Stimulated activated CD8-positive, alpha-beta memory T cell treated with anti-CD3 and anti-CD28 coated beads, Interleukin-12 subunit alpha, Interleukin-12 subunit beta, amount 100 ng/mL, for 24 hours (primary cell): Measurements from ENCODE around the gene HMGA1.
"Not testable (repeated sequence)": the region's sequence is repeated elsewhere in the genome, so short reads cannot be mapped to it uniquely, and the experiment has no call there.

ENCODE experiments used
- DNase-seq: peaks from one replicate; pipeline ENCODE4 v3.0.0-alpha.2; 2020; ENCODE audit errors: extremely low read depth

Gene HMGA1

DNA sequence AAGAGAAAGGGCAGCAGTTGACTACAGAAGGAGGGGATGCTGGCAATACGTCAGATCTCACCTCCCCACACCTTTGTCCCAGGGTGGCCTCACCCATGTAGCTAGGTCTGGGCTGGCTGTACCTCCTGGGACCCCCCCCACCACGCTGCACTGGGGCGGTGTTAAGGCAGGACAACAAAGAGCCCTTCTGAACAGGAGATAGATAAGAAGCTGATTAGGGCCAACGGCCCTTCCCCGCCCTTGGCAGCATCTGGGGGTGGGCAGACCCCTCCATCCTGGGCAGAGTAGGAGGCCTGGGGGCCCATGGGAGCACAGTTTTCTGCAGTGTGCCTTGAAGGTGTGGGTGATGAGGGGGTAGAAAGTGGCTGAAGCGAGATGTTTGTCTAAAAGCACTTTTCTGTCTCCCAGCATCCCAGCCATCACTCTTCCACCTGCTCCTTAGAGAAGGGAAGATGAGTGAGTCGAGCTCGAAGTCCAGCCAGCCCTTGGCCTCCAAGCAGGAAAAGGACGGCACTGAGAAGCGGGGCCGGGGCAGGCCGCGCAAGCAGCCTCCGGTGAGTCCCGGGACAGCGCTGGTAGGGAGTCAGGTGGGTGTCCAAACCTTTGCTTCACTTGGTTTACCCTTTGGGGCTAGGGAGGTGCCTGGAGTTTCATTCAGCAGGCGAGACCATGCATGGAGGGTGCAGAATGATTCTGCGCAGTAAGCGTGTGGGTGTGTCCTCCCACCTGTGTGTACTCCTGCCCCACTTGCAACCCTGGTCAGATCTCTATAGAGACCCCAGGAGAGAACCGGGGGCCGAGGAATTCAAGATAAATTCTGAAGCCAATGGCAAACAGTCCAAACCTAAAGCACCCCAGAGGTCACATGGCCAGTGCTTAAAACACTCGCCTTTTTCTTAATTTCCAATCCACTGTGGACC lies 3.9 kb downstream of the HMGA1 start:
- DNase-seq: no peak

DNA sequence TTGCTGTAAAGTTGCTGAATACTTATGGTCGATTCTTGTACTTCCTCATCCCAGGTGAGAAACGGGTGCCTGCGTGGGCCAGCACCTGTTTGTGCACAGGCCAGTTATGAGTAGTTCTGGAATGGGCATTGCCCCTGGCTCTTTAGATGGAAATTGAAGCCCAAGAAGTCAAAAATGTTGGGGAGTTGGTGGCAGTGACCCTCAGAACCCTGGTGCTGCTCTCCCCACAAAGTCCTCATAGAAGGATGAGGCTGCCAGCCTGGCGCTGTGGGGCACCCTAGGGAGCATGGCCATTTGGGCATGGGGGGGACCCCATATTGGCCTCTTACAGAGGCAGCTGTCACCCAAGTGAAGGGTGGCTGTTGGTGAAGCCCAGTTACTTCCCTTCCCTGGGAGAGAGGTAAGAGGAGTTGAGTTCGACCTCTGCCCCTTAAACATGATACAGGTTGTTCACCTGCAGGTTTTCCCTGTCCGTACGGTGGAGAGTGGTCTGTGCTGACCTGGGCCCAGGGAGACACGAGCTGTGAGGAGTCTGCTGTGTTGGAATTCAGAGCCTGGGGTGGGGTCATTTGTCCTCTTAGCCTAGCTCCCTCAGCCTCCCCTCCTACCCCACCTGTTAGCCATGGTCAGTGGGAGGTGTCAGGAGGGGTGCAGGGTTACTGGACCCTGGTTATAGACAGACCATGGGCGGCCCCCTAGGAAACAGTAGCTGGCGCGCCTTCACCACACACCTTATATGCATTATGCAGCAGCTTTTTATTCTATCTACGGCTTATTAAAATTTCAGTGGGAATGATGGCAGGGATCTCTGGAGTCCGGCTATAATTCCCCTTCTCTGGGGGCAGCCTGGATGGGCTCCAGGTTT lies 4.9 kb downstream of the HMGA1 start:
- no peak for DNase-seq

DNA sequence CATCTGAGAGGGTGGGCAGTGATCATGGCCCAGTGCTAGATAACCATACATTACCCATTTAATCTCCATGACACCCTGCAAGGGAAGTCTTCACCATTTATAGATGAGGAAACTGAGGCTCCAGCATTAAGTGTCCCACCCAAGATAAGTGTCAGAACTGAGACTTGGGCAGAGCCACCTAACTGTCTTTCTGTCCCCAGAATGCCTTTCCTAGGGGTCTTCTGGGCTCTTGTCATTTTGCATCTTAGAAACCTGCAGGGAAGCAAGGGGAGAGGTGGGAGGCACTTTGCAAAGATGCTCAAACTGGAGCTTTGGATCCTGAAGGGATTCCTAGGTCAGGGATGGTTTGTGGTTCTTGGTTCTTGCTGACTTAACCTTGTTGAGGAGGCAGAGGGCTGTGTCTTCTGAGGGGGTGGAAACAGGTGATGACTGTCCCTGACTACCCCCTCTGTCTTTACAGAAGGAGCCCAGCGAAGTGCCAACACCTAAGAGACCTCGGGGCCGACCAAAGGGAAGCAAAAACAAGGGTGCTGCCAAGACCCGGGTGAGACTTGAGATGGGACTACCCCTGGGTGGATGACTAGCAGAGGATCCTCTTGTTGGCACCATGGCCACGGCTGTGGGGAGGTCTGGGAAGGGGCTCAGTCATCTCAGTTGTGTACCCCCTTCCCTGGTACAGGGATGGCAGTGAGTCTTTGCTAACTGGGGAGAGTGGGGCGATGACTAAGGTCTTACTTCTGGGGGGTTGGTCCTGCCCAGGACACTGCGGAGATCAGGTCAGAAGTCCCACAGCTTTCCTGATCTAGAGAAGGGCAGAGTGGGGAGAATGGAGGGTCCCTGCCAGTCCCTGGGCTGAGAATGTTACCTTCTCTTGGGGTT lies 5.8 kb downstream of the HMGA1 start:
- no peak for DNase-seq

DNA sequence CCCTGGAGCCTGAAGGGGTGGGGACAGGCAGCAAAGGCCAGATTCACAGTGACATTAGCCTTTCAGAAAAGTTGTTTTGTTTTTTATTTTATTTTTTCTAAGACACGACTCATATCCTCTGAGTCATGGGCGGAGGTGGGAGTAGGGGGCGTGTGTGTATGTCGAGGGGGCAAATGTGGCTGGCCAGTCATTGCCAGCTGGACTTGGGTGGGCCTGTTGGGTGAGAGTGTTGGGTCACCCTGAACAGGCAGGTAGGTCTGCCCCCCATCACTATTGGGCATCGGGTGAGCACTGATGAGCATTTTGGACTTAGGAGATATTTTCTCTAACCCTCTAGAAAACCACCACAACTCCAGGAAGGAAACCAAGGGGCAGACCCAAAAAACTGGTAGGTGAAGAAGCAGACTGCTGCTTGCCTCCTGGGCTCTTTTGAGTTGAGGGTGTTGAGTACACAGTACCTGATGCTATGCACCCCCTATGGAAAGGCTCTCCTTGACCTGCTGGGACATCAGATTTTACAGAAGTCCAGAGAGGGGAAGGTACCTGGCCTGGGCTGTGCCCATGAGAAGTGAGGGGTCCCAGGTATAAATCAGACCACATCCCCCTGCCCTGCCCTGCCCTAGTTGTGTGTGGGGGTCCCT lies 6.6 kb downstream of the HMGA1 start:
- no peak for DNase-seq

DNA sequence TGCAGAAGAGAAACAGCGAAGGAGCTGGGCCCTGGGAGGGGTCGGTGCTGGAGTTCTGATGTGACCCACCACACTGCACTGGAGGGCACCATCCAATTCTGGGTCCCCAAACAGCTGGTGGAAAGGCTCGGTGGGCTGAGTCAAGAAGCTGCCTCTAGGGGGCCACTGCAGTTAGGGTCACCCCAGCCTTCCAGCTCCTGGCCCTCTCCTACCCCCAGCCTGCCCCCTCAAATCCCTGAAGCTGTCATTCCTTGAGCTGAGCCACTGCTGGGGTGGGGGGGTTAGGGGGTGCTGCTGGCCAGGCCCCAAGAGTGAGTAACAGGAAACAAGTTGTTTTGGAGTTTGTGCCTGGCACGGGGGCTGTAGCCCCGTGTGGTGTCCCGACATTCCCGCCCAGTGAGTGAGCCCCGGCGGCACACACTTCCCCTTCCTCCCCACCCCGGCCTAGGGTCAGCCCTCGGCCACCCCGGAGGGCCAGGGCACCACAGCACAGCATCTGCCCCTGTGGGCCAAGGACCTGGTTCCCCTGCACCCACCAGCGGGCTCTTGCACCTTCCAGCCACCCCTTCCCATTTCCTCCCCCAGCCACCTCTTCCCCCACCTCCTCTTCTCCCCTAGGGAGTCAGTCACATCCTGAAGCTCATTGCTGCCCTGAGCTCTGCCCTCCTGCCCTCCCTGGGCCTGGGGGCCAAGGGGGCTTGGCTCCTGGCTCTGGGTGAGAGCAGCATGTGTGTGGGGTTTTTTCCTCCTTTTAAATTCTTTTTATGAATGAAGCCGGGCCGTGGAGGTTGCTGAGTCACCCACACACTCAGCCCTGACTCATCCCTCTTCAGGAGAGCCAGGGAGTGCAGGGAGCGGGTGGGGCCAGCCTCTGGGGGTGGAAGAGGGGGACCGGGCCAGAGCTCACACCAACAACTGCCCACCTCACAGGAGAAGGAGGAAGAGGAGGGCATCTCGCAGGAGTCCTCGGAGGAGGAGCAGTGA lies 7.5 kb downstream of the HMGA1 start:
- DNase-seq: no peak

DNA sequence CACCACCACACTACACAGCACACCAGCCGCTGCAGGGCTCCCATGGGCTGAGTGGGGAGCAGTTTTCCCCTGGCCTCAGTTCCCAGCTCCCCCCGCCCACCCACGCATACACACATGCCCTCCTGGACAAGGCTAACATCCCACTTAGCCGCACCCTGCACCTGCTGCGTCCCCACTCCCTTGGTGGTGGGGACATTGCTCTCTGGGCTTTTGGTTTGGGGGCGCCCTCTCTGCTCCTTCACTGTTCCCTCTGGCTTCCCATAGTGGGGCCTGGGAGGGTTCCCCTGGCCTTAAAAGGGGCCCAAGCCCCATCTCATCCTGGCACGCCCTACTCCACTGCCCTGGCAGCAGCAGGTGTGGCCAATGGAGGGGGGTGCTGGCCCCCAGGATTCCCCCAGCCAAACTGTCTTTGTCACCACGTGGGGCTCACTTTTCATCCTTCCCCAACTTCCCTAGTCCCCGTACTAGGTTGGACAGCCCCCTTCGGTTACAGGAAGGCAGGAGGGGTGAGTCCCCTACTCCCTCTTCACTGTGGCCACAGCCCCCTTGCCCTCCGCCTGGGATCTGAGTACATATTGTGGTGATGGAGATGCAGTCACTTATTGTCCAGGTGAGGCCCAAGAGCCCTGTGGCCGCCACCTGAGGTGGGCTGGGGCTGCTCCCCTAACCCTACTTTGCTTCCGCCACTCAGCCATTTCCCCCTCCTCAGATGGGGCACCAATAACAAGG lies 8.5 kb downstream of the HMGA1 start:
- DNase-seq: not testable (repeated sequence)

DNA sequence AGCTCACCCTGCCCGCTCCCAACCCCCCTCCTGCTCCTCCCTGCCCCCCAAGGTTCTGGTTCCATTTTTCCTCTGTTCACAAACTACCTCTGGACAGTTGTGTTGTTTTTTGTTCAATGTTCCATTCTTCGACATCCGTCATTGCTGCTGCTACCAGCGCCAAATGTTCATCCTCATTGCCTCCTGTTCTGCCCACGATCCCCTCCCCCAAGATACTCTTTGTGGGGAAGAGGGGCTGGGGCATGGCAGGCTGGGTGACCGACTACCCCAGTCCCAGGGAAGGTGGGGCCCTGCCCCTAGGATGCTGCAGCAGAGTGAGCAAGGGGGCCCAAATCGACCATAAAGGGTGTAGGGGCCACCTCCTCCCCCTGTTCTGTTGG lies 9.1 kb downstream of the HMGA1 start:
- DNase-seq: not testable (repeated sequence)

DNA sequence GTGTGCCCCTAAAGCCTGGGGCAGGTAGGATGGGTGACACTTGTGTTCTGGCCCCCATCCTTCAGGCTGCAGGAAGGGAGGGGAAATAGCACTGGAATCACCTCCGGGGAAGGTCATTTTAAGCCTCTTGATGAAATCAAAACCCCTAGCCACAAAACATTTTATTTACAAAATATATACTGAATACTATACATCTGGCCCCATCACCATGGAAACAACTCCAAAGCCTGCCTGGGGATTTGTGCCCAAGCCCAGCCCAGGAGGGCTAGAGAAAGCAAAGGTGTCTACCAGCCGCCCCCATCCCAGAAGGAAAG lies 9.5 kb downstream of the HMGA1 start:
- no peak for DNase-seq

DNA sequence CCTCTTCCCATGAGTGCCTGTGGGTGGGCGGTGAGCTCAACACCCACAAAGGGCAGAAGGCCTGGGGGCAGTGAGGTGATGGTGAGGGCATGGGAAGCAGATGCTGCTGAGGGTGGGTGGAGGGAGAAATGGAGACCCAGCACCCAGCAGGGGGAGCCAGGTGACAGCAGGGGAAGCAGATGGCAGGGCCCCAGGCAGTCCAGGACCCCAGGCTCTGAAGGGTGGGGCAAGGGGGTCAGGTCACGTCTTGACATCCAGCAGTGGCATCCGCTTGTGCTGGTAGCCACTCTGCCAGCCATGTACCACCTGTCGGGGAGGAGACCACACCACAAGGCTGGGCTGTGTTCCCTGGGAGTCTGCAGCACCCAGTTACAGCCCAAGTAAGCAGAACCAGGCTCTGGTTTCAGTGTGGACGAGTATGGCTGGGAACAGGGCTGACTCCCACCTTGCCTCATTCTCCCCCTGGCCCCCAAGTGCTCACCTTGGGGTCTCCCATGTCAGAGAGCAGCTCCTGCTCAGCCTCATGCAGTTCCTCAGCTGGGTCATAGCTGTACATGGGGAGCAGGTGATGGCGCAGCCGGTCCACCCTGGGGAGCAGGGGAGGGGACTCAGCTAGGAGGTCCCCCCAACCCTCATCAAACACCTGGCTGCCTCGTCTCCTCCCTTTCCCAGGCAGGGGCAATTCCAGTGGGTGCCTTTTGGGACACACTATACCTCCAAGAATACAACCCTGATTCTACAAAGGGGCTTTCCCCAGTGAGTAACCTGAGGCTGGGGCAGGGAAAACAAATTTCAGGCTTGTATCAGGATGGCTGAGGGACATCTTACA lies 10.1 kb downstream of the HMGA1 start:
- DNase-seq: no peak

DNA sequence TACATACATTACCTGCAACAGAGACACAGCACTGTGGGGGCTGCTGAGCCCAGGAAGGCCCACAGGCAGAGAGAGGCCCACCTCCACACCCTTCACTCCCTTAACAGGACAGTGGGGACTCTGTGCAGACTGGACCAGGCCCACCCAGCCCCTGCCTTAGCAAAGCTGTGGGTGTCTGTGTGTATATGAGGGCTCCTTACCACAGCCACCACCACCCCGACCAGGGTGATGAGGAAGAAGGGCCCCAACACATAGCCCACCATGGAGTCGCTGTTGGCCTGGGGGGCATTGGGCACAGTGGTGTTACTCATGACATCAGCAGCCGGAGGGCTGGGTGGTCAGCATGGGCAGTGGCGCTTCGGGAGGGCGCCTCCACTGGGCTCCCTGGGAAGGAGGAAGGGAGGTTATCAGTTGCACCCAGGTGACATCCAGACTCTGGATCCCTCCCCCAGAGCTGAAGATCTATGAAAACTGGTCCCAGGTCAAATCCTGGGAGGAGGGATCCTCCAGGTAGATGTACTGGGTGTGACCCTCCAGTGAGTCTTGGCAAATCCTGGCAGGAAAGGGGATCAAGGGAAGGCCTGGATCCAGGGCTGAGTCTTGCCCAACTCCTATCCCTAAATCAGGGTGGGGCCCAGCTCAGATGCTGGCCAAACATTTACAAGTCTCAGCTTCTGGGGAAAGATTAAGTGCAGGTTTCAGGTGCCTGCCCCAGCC lies 11.0 kb downstream of the HMGA1 start:
- no peak for DNase-seq

DNA sequence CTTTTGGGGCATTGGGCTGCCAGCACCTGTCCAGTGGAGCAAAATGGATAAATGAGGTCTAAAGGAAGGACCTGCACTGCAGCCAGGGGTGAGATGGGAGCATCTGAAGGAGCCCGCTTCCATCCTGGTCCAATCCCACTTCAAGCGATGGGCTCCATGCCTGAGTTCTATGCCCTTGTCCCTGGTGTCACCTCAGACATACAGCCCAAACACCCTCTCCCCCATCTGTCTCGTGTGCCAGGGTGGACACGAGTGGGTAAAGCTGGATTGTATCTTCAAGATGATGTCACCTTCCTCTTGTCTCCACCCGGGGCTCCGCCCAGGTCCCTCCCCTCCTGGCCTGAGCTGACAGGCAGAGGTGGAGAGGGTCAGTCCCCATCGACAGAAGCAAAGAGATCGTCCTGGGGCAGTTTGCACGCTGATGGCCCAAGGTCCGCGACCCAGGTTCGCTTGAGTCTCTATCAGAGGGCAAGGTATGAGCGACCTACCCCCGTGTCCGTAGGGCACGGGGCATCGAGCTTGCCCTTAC lies 11.6 kb downstream of the HMGA1 start:
- no peak for DNase-seq

DNA sequence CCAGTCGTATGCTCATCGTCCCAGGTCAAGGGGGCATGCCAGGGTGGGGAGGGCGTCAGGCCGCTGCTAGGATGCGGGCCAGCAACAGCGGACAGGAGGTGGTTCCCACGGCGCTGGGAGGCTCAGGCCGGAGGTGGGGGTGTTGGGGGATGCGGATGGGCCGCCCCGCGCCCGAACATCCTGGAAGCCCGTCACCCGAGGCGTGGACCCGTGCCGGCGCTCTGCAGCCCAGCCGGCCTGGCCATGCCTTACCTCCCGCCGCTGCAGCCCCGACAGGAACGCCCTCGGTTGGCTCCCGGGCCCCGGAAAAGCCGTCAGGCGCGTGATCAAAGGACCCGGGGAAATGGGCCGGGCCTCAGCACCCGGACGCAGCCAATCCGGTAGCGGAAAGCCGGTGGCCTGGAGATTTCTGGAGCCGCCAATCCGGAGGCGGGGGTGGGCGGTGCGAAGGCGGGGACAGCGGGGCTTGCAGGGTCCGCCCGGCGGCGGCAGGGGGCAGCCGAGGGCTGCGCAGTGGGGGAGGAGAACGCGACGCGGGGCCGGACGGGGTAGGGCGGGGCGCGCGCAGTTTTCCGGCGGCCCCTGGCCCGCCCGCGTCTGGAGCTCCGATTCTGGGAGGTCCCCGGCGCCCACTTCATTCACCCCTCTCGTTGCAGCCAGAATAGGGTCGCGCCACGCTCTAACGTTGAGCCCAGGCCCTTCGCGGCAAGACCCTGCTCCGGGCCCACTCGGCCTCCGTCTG lies 12.2 kb downstream of the HMGA1 start, which contains the start of gene SMIM29:
Gene SMIM29 (minus strand): TSS at position 280 of the 742 bp plus-strand sequence. CDS start 1,215 bp downstream, outside the sequence.
- peak; percentile 94 for DNase-seq

DNA sequence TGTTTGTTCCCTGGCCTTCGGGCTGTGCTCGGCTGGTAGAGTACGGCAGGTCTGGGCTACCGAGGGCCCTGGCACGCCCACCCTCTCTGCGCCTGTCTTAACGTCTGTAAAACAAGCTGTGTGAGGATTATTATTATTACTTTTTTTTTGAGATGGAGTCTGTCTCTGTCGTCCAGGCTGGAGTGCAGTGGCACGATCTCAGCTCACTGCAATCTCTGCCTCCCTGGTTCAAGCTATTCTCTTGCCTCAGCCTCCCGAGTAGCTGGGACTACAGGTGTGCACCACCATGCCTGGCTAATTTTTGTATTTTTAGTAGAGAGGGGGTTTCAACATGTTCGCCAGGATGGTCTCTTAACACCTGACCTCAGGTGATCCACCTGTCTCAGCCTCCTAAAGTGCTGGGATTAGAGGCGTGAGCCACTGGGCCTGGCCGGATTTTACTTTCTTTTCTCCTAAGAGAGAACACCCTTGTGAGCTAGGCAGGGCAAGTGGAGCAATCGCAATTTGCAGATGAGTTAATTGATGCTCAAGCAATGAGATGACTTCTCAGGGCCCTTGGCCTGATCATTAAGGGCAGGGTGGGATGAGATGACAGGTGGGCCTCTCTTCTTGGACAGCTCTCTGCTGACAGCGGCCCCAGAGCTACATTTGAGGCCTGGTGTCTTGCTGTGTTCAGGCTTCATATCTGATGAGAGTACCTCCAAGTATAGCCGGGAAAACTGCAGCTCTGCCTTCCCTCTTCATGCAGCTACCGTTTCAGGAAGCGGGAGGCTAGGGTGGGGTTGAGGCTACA lies 13.0 kb downstream of the HMGA1 start:
- DNase-seq: no peak

DNA sequence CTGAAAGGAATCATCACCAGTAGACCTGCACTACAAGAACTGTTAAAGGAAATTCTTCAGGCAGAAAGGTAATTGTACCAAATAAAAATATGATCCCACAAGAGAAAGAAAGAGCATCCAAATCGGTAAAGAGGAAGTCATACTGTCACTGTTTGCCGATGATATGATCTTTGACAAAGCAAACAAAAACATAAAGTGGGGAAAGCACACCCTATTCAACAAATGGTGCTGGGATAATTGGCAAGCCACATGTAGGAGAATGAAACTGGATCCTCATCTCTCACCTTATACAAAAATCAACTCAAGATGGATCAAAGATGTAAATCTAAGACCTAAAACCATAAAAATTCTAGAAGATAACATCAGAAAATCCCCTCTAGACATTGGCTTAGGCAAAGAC lies 15.7 kb downstream of the HMGA1 start:
- not testable (repeated sequence) for DNase-seq

DNA sequence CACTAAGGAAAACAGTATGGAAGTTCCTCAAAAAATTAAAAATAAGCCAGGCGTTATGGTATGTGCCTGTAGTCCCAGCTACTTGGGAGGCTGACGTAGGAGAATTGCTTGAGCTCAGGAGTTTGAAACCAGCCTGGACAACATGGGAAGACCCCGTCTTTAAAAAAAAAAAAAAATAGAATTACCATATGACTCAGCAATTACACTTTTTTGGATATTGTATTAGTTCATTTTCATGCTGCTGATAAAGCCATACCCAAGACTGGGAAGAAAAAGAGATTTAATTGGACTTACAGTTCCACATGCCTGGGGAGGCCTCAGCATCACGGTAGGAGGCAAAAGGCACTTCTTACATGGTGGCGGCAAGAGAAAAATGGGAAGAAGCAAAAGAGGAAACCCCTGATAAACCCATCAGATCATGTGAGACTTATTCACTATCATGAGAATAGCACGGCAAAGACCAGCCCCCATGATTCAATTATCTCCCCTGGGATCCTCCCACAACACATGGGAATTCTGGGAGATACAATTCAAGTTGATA lies 22.9 kb downstream of the HMGA1 start:
- no peak for DNase-seq
